GM12864 (cell line): ENCODE data around the gene ZFP69B.

Experiments used
- DNase-seq: peaks from one replicate; pipeline ENCODE4 v3.0.0-alpha.2; 2011; ENCODE audit warnings: low read depth
- H3K4me3 ChIP-seq: 2 replicates; pipeline ENCODE4 v1.5.1; 2011; ENCODE audit warnings: mild to moderate bottlenecking, low read depth, low read length, control low read depth
- CTCF ChIP-seq: IDR thresholded peaks from 2 replicates; pipeline ENCODE4 v1.5.1; 2011; ENCODE audit warnings: low read depth, mild to moderate bottlenecking, moderate library complexity, low read length, control low read depth, inconsistent platforms; ENCODE audit errors: missing control alignments

Gene ZFP69B

GRCh38 chr1:40449684-40450494 is at the start of gene ZFP69B:
TSS of gene ZFP69B (plus strand) at chr1:40450476. CDS start at chr1:40450962, 486 bp downstream.
- TF ChIP-seq CTCF = no peak
- peak within 1 kb of the TSS; percentile 74 for H3K4me3 ChIP-seq
- peak; percentile 68 for DNase-seq

GRCh38 chr1:40401473-40402201 is 48.6 kb upstream of the ZFP69B start:
- DNase-seq = no peak
- TF ChIP-seq CTCF = no peak
- peak overlapping the region; percentile 44 for H3K4me3 ChIP-seq

GRCh38 chr1:40404670-40405462 is 45.4 kb upstream of the ZFP69B start:
- no peak overlapping the region for H3K4me3 ChIP-seq
- no peak for DNase-seq
- TF ChIP-seq CTCF = peak; percentile 68

GRCh38 chr1:40405812-40406211 is 44.5 kb upstream of the ZFP69B start:
- DNase-seq = no peak
- no peak overlapping the region for H3K4me3 ChIP-seq
- no peak for TF ChIP-seq CTCF

- TF ChIP-seq CTCF = no peak
- H3K4me3 ChIP-seq = no peak overlapping the region
- no peak for DNase-seq
Observed at GRCh38 chr1:40407453-40407852, 42.8 kb upstream of the ZFP69B start.

GRCh38 chr1:40409467-40409866 is 40.8 kb upstream of the ZFP69B start:
- no peak for TF ChIP-seq CTCF
- DNase-seq = no peak

More at GRCh38 chr1:40409467-40409866, 40.8 kb upstream of the ZFP69B start:
- H3K4me3 ChIP-seq = no peak overlapping the region
